ENCODE results near the gene YPEL5. TPM values are rescaled to one million over a fixed set of nuclear protein-coding genes. Genes with fewer than 3 reads are reported as not detected.

YPEL5 gene
- total RNA-seq, 1 experiment from 2014 or later: 66.4 TPM

GRCh38 chr2:30147196-30147714 is 448 bp downstream of the YPEL5 start:
- peak overlapping the region; percentile 78; the same call in 1 of the 2 replicates for H3K27ac ChIP-seq (ENCODE audit: low read length)
- peak overlapping the region; percentile 75 to 83 for H3K4me3 ChIP-seq (ENCODE audit: low read depth in 2 of 2, low read length in 2 of 2)
- no peaks in the 10 kb centered on the region; the same call in 1 of the 2 replicates for H3K27me3 ChIP-seq (ENCODE audit: control insufficient read depth, insufficient read depth, low read length)
- ChIA-PET CTCF (interaction anchor here (0.7 to 1.5 kb wide), 3 partner anchors 17 to 305 kb away, joined by 6 to 18 read pairs (median 12); no protein-coding TSS in a partner anchor), POLR2A (interaction anchor here (1.2 kb wide), 1 partner anchor 18 kb away, joined by 7 read pairs; no protein-coding TSS in a partner anchor)
- TF ChIP-seq TCF7L2 (IDR thresholded peaks at IDR 0.05; ENCODE audit: low read depth, low read length) (no peak), SIN3A (IDR thresholded peaks at IDR 0.05; ENCODE audit: borderline replicate concordance, insufficient read depth, low read depth, low read length) (no peak), REST (IDR thresholded peaks at IDR 0.05; ENCODE audit: insufficient read depth in 1 of 2, low read depth in 2 of 2, low read length in 1 of 2) (no peak), POLR2AphosphoS5 (IDR thresholded peaks at IDR 0.05; ENCODE audit: low read depth, low read length) (no peak; the same call in 1 of the 2 replicates)
- TF ChIP-seq, protein P1, sequence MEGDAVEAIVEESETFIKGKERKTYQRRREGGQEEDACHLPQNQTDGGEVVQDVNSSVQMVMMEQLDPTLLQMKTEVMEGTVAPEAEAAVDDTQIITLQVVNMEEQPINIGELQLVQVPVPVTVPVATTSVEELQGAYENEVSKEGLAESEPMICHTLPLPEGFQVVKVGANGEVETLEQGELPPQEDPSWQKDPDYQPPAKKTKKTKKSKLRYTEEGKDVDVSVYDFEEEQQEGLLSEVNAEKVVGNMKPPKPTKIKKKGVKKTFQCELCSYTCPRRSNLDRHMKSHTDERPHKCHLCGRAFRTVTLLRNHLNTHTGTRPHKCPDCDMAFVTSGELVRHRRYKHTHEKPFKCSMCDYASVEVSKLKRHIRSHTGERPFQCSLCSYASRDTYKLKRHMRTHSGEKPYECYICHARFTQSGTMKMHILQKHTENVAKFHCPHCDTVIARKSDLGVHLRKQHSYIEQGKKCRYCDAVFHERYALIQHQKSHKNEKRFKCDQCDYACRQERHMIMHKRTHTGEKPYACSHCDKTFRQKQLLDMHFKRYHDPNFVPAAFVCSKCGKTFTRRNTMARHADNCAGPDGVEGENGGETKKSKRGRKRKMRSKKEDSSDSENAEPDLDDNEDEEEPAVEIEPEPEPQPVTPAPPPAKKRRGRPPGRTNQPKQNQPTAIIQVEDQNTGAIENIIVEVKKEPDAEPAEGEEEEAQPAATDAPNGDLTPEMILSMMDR (IDR thresholded peaks at IDR 0.05): no peak
- intact Hi-C loops (cut with micrococcal nuclease; ENCODE audit: unreplicated experiment): no loop called here
- DNase-seq (ENCODE audit: low read depth, low spot score) (no peak), ATAC-seq (peak; percentile 52)
- peaks cover 9% of the 10 kb centered on the region for H3K36me3 ChIP-seq (ENCODE audit: control insufficient read depth, insufficient read depth, low read length)
- in situ Hi-C loops (cut with HindIII; ENCODE audit: low pct_unique_long_range_greater_than_20kb, low sequenced_read_pairs): no loop called here
- no peaks in the 10 kb centered on the region for H3K9me3 ChIP-seq (ENCODE audit: control insufficient read depth, insufficient read depth, low read depth, low read length)
- no TSS peak for BruUV-seq (replicated peaks)
- H3K4me1 ChIP-seq (ENCODE audit: control insufficient read depth, insufficient read depth, low read length): peaks cover 32% of the 10 kb centered on the region

- peaks cover 9% of the 10 kb centered on the region for H3K36me3 ChIP-seq (ENCODE audit: control insufficient read depth, insufficient read depth, low read length)
- BruUV-seq (replicated peaks): no TSS peak
- TF ChIP-seq, protein P1 (IDR thresholded peaks at IDR 0.05): peak; percentile 90
- TF ChIP-seq TCF7L2 (IDR thresholded peaks at IDR 0.05; ENCODE audit: low read depth, low read length) (0 out of 2 replicates have a peak, but pooled peaks have one; percentile 43), REST (IDR thresholded peaks at IDR 0.05; ENCODE audit: insufficient read depth in 1 of 2, low read depth in 2 of 2, low read length in 1 of 2) (no peak), POLR2AphosphoS5 (IDR thresholded peaks at IDR 0.05; ENCODE audit: low read depth, low read length) (peak; percentile 35; the same call in 1 of the 2 replicates), SIN3A (IDR thresholded peaks at IDR 0.05; ENCODE audit: borderline replicate concordance, insufficient read depth, low read depth, low read length) (0 out of 2 replicates have a peak, but pooled peaks have one; percentile 20)
- CTCF ChIA-PET: interaction anchor here (0.7 to 1.0 kb wide), 2 partner anchors 16 to 305 kb away, joined by 6 to 12 read pairs; no protein-coding TSS in a partner anchor
- ATAC-seq (peak; percentile 59), DNase-seq (ENCODE audit: low read depth, low spot score) (no peak)
- in situ Hi-C loops (cut with HindIII; ENCODE audit: low pct_unique_long_range_greater_than_20kb, low sequenced_read_pairs): no loop called here
- POLR2A ChIA-PET: interaction anchor here (0.5 to 0.7 kb wide), 4 partner anchors 14 to 44 kb away, joined by 3 to 6 read pairs (median 4); no protein-coding TSS in a partner anchor
- no peaks in the 10 kb centered on the region for H3K9me3 ChIP-seq (ENCODE audit: control insufficient read depth, insufficient read depth, low read depth, low read length)
- peak overlapping the region; percentile 77 for H3K27ac ChIP-seq (ENCODE audit: low read length)
- H3K4me1 ChIP-seq (ENCODE audit: control insufficient read depth, insufficient read depth, low read length): peaks cover 32% of the 10 kb centered on the region
- intact Hi-C loops (cut with micrococcal nuclease; ENCODE audit: unreplicated experiment): no loop called here
- peak overlapping the region; percentile 75 to 83 for H3K4me3 ChIP-seq (ENCODE audit: low read depth in 2 of 2, low read length in 2 of 2)
- H3K27me3 ChIP-seq (ENCODE audit: control insufficient read depth, insufficient read depth, low read length): no peaks in the 10 kb centered on the region; the same call in 1 of the 2 replicates
These were observed 1.2 kb downstream of the YPEL5 start for GRCh38 chr2:30147715-30148610.

All from Panc1 (cell line).